T47D (cell line): ENCODE data around the gene CYP4F12.
"Not testable (repeated sequence)": the region's sequence is repeated elsewhere in the genome, so short reads cannot be mapped to it uniquely, and the experiment has no call there.

Experiments
- DNase-seq, 2 experiments: peaks; one replicate each; pipeline versions ENCODE4 v3.0.0 to v3.0.0-alpha.2; 2011 to 2012; ENCODE audit warnings: low read depth in 1 of 2, low spot score in 1 of 2
- JUND ChIP-seq: IDR thresholded peaks from 2 replicates; pipeline ENCODE4 v1.6.1; 2012; ENCODE audit warnings: low read depth
- in situ Hi-C: cut with HindIII; loops from 2 replicates; pipeline ENCODE4 v1.10.0; 2016; ENCODE audit warnings: low sequenced_read_pairs, low pct_unique_long_range_greater_than_20kb

The CYP4F12 gene

DNA sequence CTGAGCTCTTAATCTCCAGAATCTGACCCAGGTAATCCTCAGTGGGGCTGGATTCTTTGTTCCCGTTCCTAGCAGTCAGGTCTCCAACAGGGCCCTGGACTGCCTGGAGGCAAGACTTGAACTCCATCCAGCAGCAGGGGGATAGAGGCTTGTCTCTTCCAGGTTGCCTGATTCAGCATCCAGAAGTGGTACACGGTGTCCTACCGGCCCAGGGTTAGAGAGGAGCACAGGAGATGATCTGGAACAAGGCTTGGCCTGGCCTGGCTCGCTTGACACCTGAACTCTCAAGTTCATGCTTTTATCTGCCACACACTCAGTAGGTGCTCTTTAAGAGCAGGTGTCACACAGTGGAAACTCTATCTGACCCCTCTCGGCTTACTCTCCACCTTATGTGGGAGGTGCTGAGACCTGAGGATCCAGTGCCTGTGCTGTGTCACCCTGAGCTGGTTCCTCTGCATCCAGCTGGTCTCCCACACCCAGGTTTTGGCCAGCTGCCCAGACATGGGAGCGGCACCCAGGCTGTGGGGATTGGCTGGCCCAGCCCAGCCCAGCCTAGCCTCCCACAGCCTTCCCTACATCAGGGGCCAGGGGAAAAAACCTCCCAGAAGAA is 32.5 kb upstream of the CYP4F12 start, which contains the start of gene CYP4F3:
Gene CYP4F3 (plus strand): TSS at position 604 of the 610 bp plus-strand sequence. CDS start 519 bp downstream, outside the sequence.
- in situ Hi-C loops: no loop called here
- no peak for TF ChIP-seq JUND
- DNase-seq: peak in 1 of 2 experiments; percentile 33

- in situ Hi-C loops: no loop called here
- TF ChIP-seq JUND: no peak
- DNase-seq: no peak
These were observed 31.8 kb upstream of the CYP4F12 start for GRCh38 chr19:15640904-15641597.

DNA sequence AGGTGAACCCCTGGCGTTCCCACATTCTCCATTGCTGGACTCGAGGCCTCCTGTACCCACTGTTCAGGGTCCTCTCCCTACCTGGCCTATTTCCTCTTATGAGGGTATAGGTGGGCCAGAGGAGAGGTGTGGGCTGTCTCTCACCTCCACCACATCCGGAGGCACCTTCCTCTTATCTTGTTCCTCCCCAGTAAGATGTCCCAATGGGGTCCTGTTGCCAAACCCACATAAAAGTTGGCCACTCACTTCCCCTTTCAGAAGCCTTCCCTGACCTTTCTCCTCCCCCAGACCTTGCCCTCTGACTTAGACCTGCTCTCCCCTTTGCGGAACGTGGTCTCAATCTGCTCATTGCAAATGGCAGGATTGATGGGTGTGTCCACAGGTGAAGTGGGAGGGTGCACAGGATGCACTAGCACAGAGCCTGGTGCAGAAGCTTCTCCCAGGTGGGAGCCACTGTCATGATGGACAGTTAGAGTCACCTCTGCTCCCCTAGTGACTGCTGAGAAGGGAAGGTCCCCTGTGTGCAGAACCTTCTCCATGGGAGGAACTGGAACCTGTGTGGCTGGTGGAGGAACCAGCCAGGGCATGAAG is 30.9 kb upstream of the CYP4F12 start:
- in situ Hi-C loops: no loop called here
- TF ChIP-seq JUND: no peak
- no peak for DNase-seq

DNA sequence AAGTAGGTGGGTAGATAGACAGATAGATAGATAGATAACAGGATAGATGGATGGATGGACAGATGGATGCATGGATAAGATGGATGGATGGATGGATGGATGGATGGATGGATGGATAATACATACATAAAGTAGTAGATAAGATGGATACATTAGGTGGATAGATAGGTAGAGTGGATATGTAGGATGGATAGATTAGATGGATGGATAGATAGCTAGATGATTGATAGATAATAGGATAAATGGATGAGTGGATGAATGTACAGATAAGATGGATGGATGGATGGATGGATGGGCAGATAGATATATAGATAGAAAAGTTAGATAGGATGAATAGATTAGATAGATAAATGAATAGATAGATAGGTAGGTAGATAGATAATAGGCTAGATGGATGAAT is 30.1 kb upstream of the CYP4F12 start:
- no peak for DNase-seq
- TF ChIP-seq JUND: no peak
- in situ Hi-C loops: no loop called here

- DNase-seq: no peak
- in situ Hi-C loops: no loop called here
- TF ChIP-seq JUND: no peak
These were observed 29.5 kb upstream of the CYP4F12 start for GRCh38 chr19:15643387-15643786.

DNA sequence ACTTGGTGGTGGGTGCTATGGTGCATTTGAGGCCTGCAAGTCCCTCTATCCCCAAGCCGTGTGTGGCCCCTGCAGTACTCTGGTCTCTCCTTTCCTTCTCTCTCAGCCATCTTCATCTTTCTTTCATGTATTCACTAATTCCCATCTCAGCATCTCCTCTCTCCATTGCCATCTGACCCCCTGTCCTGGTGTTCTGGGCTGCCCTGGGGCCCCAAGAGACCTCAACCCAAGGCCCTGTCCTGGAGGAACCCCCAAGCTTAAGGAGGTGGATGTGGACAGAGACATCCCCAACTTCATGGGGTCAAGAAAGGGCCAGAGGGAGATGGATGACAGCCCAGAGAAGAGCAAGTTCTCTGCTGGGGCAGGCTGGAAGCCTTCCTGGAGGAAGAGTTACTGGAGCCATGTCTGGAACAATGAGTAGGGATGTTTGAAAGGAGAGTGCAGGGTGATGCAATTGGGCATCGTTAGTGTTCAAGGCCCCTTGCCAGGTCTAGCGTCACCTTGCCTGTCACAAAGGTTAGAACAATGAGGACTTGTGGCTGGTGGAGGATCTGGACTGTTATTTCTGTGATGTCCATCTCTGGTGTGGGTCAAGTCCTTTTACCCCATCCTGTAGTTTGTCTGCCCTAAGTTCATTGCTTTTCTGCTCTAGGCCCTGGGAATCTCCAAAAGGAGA is 28.7 kb upstream of the CYP4F12 start:
- no peak for TF ChIP-seq JUND
- DNase-seq: no peak
- in situ Hi-C loops: no loop called here

DNA sequence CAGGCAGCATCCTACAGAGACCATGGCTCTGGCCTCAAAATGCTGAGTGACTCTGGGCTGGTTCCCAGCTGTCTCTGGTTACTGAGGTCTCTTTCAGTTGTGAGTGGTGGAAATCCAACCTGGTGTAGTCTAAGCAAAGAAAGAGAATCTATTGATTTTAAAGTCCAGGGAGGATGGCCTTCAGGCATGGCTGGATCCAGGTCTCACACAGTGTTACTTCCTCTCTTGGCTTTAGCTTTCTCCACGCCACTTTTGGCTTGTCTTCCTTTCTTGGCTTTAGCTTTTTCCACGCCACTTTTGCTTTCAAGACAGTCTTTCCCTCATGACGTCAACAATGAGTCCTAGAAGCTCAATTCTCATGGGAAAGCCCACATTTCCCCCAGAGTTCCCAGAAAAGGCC is 28.1 kb upstream of the CYP4F12 start:
- in situ Hi-C loops: no loop called here
- DNase-seq: no peak
- TF ChIP-seq JUND: no peak

GRCh38 chr19:15649526-15649925 is 23.4 kb upstream of the CYP4F12 start:
- TF ChIP-seq JUND: no peak

GRCh38 chr19:15650123-15650522 is 22.8 kb upstream of the CYP4F12 start:
- in situ Hi-C loops, DNase-seq: not testable (repeated sequence)

More at GRCh38 chr19:15649526-15649925, 23.4 kb upstream of the CYP4F12 start:
- no peak for DNase-seq
- in situ Hi-C loops: no loop called here

DNA sequence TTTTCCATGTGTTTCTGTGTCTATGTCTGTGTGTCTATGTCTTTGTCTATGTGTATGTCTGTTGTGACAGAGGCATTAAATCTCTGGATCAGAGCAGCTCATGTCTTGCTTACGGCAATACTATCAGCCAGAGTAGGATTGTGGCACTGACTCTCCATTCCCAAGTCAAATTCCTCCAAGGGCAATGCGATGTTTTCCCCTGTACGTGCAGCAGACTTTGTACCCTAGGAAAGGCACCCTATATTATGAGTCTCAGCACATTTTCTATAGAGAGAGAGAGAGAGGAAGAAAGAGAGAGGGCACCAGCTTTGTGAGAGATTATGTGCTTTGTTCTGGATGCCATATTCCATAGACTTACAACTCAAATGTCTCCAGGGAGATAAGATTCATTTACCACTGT is 21.1 kb upstream of the CYP4F12 start:
- in situ Hi-C loops: no loop called here
- TF ChIP-seq JUND: no peak
- DNase-seq: no peak

DNA sequence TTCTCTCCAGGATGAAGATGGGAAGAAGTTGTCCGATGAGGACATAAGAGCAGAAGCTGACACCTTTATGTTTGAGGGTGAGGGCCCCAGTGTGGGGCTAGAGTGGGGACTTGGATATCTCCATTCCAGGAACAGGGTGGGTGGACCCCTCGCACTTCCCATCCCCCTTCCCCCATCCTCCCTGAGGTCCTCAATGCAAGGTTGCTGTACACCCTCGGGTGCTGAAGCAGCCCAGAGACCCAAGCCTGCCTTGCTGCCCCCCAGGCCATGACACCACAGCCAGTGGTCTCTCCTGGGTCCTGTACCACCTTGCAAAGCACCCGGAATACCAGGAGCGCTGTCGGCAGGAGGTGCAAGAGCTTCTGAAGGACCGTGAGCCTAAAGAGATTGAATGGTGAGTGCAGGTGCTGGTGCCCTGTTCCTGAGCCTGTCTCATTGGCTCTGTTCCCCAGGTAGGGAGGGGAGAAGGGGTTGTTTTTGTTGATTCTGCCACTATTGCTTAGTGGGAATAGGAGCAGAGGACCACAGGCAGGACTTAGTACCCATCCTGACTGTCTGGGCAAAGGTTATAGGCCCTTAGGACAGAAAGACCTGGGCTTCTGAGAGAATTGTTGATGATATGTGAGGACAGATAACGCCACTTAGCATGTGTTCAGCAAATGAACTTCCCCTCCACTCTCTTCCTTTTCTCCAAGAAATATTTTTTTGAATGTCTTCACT is 20.2 kb upstream of the CYP4F12 start:
- no peak for DNase-seq
- in situ Hi-C loops: no loop called here
- no peak for TF ChIP-seq JUND

DNA sequence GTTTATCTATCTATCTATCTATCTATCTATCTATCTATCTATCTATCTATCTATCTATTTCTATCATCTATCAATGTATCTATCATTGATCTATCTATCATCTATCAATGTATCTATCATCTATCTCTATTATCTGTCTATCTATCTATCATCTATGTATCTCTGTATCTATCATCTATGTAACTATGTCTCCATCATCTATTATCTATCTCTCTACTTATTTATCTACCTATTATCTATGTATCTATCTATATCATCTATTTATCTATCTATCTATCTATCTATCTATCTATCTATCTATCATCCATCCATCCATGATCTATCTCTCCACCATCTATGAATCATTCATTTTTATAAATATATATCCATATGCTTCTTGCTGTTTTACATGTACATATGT is 16.4 kb upstream of the CYP4F12 start:
- no peak for TF ChIP-seq JUND
- DNase-seq: no peak
- in situ Hi-C loops: no loop called here
